Endothelial cell of umbilical vein (primary cell): ENCODE measurements around the gene NECTIN4. TPM values are rescaled to one million over a fixed set of nuclear protein-coding genes. Genes with fewer than 3 reads are reported as not detected.

Source experiments
- BruUV-seq: library from RNA; stranded (reverse); fragments of 400-500 nt; replicated peaks from 2 replicates; lab custom pipeline; 2021; lab: Mats Ljungman, UMichigan
- CTCF ChIA-PET: fragments of 300-600, 350-600 bp; sonication (Branson Sonifier 250); formaldehyde crosslinking; loops from one replicate; lab custom pipeline; 2021; ENCODE audit warnings: antibody characterized with exemption, inconsistent platforms; lab: Charles Lee
- POLR2A ChIA-PET: fragments of 300-600, 350-600 bp; sonication (Branson Sonifier 250); formaldehyde crosslinking; loops from one replicate; lab custom pipeline; 2021; ENCODE audit warnings: antibody characterized with exemption, inconsistent platforms; lab: Charles Lee
- DNase-seq: peaks from one replicate; pipeline ENCODE4 v3.0.0-alpha.2; 2011; ENCODE audit warnings: low read depth, low spot score
- FAIRE-seq: peaks from 2 replicates; lab custom pipeline; 2011; peaks lifted over from hg19 to GRCh38; lab: Jason Lieb, UNC
- H2AFZ ChIP-seq: 2 replicates; pipeline ENCODE4 v1.6.0; 2012; ENCODE audit warnings: low read depth, low read length, control low read depth, inconsistent platforms
- H3K27ac ChIP-seq: 2 replicates; pipeline ENCODE4 v1.5.1; 2011; ENCODE audit warnings: low read depth, mild to moderate bottlenecking, control low read depth, low read length, moderate library complexity; ENCODE audit not compliant: insufficient read depth
- H3K27me3 ChIP-seq, 2 experiments: 2 replicates each; pipeline versions ENCODE4 v1.6.0 to v1.6.1; 2011; ENCODE audit warnings: low read length in 2 of 2, mixed read lengths in 1 of 2; ENCODE audit not compliant: control insufficient read depth in 2 of 2, insufficient read depth in 2 of 2
- H3K36me3 ChIP-seq, 2 experiments: 2 replicates in 1 of 2; 3 replicates in 1 of 2; pipeline ENCODE4 v1.5.1; 2011; ENCODE audit warnings: low read length in 2 of 2, mild to moderate bottlenecking in 1 of 2, moderate library complexity in 1 of 2; ENCODE audit not compliant: control insufficient read depth in 2 of 2, insufficient read depth in 2 of 2; ENCODE audit errors: extremely low read depth in 1 of 2
- H3K4me1 ChIP-seq: 3 replicates; pipeline ENCODE4 v1.5.1; 2011; ENCODE audit warnings: mild to moderate bottlenecking, low read length; ENCODE audit not compliant: control insufficient read depth, insufficient read depth; ENCODE audit errors: extremely low read depth
- H3K4me2 ChIP-seq: 2 replicates; pipeline ENCODE4 v1.6.1; 2011; ENCODE audit warnings: low read length, control low read depth, mixed read lengths; ENCODE audit not compliant: insufficient read depth
- H3K4me3 ChIP-seq, 3 experiments: fragments of 200-600 bp in 1 of 3; sonication (generic), shearing (Covaris generic) in 1 of 3; replicated peaks in 1 of 3; 2 replicates each; pipeline ENCODE4 v1.5.1; 2011 to 2016; ENCODE audit warnings: control low read depth in 3 of 3, low read length in 3 of 3, mild to moderate bottlenecking in 2 of 3, inconsistent platforms in 1 of 3, low read depth in 1 of 3, moderate library complexity in 1 of 3; ENCODE audit not compliant: insufficient read depth in 1 of 3
- H3K79me2 ChIP-seq: 2 replicates; pipeline ENCODE4 v1.6.0; 2012; ENCODE audit warnings: low read length, inconsistent platforms; ENCODE audit not compliant: control insufficient read depth, insufficient read depth
- H3K9ac ChIP-seq: replicated peaks from 2 replicates; pipeline ENCODE3; 2011; ENCODE audit warnings: low read length, control low read depth; ENCODE audit not compliant: insufficient read depth; ENCODE audit errors: extremely low read depth
- H3K9me1 ChIP-seq: replicated peaks from 3 replicates; pipeline ENCODE4 v1.6.0; 2011; ENCODE audit warnings: mild to moderate bottlenecking, low read length; ENCODE audit not compliant: control insufficient read depth, insufficient read depth; ENCODE audit errors: extremely low read depth
- H3K9me3 ChIP-seq: replicated peaks from 2 replicates; pipeline ENCODE4 v1.5.1; 2012; ENCODE audit warnings: low read length, inconsistent platforms; ENCODE audit not compliant: control insufficient read depth, insufficient read depth
- H4K20me1 ChIP-seq: replicated peaks from 2 replicates; pipeline ENCODE3; 2011; ENCODE audit warnings: mild to moderate bottlenecking, low read length; ENCODE audit not compliant: control insufficient read depth, insufficient read depth; ENCODE audit errors: extremely low read depth
- CTCF ChIP-seq, 2 donors: IDR thresholded peaks; 1 replicate in 1 of 2; 2 replicates in 1 of 2; pipeline ENCODE4 v1.5.1; 2011; ENCODE audit warnings: low read length in 2 of 2, mild to moderate bottlenecking in 2 of 2, moderate library complexity in 2 of 2, control low read depth in 1 of 2, inconsistent platforms in 1 of 2, low read depth in 1 of 2; ENCODE audit not compliant: insufficient read depth in 1 of 2; ENCODE audit errors: extremely low read depth in 1 of 2
- FOS ChIP-seq: IDR thresholded peaks from 2 replicates; pipeline ENCODE4 v1.6.1; 2011; ENCODE audit warnings: mild to moderate bottlenecking, low read length, moderate library complexity, borderline replicate concordance; ENCODE audit not compliant: insufficient read depth
- GATA2 ChIP-seq: IDR thresholded peaks from 2 replicates; pipeline ENCODE4 v1.7.0; 2011; ENCODE audit warnings: low read depth, mild to moderate bottlenecking, moderate library complexity, mixed read lengths, low read length; ENCODE audit not compliant: insufficient read length, insufficient read depth
- JUN ChIP-seq: IDR thresholded peaks from 2 replicates; pipeline ENCODE4 v1.6.1; 2011; ENCODE audit warnings: borderline replicate concordance, low read depth; ENCODE audit not compliant: insufficient read length, insufficient read depth
- MAX ChIP-seq: IDR thresholded peaks from 2 replicates; pipeline ENCODE4 v1.6.1; 2011; ENCODE audit not compliant: insufficient read depth, insufficient read length
- MYC ChIP-seq: IDR thresholded peaks from one replicate; pipeline ENCODE4 v1.6.1; 2011; ENCODE audit warnings: mild to moderate bottlenecking, low read depth, low read length
- POLR2AphosphoS5 ChIP-seq: IDR thresholded peaks from 2 replicates; pipeline ENCODE4 v1.6.1; 2012; ENCODE audit warnings: low read depth, mild to moderate bottlenecking, control low read depth, low read length, moderate library complexity; ENCODE audit not compliant: insufficient read depth
- dilution Hi-C: fragments of 300-500 bp; cut with MboI; formaldehyde crosslinking; loops from one replicate; pipeline ENCODE4 v1.15.0; 2019; ENCODE audit warnings: low sequenced_read_pairs; ENCODE audit not compliant: extremely low pct_ligation_motif_present
- intact Hi-C: fragments of 100-400 bp; cut with micrococcal nuclease; formaldehyde crosslinking; loops from one replicate; pipeline ENCODE4 v1.10.0; 2022
- polyA plus RNA-seq, 4 experiments: library from polyadenylated mRNA; depleted of rRNA in 3 of 4; stranded (reverse) in 3 of 4; unstranded in 1 of 4; fragments of >200 nt; gene quantifications; 2 replicates each; pipeline versions ENCODE4 v1.2.1 to v1.2.3, GENCODE V29; 2011 to 2012; ENCODE audit warnings: missing spikeins in 1 of 4
- total RNA-seq: library from RNA; stranded (reverse); gene quantifications from 2 replicates; pipeline ENCODE4 v1.2.3, GENCODE V29; 2021

Gene NECTIN4
- total and polyA plus RNA-seq, 2 donors (not counting 3 experiments of a cell fraction or from before 2014, with no cell fraction given), result 0.15 to 0.58 TPM

DNA sequence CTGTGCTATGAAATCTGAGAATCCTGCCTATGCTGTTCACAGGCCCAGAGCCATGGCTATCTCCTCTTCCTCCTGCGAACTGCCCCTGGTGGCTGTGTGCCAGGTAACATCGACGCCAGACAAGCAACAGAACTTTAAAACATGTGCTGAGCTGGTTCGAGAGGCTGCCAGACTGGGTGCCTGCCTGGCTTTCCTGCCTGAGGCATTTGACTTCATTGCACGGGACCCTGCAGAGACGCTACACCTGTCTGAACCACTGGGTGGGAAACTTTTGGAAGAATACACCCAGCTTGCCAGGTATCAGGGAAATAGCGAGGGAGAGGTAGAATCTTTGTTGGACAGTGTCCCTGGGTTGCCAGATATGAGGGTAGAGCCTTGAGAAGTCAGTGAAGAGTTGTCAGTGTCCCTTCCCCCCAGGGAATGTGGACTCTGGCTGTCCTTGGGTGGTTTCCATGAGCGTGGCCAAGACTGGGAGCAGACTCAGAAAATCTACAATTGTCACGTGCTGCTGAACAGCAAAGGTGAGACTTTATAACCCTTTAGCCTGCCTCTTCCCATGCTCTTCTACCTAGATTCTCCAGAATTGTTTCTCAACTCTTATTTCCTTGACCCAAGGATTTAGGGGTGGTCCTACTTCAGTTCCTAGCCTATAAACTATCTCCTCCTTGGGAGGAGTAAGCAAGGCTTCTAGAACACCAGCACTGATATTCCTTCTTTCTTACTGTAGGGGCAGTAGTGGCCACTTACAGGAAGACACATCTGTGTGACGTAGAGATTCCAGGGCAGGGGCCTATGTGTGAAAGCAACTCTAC lies 29.9 kb upstream of the NECTIN4 start:
- dilution Hi-C loops, result no loop called here
- intact Hi-C loops, result loop anchor here (1.0 to 5.0 kb wide), 3 partner anchors 34 to 193 kb away; partner anchors contain the start of genes SDHC, UFC1 and USP21
- Histone ChIP-seq H3K27ac (peak overlapping the region; percentile 66), H3K4me3 (peak overlapping the region in 1 of 3 experiments; percentile 65), H3K9ac (peak overlapping the region; percentile 89), H3K4me1 (peaks cover 30% of the 10 kb centered on the region), H4K20me1 (no peaks in the 10 kb centered on the region), H3K9me3 (no peaks in the 10 kb centered on the region), H3K79me2 (peaks cover 41% of the 10 kb centered on the region), H3K4me2 (peak overlapping the region; percentile 57), H2AFZ (no peak overlapping the region), H3K9me1 (no peaks in the 10 kb centered on the region), H3K27me3 (no peaks in the 10 kb centered on the region), H3K36me3 (peaks cover 13 to 35% of the 10 kb centered on the region in 2 experiments)
- TF ChIP-seq FOS (no peak), CTCF (IDR thresholded peaks at IDR 0.05; ENCODE audit: extremely low read depth in 1 of 2, insufficient read depth in 1 of 2, low read depth in 1 of 2, low read length in 2 of 2) (peak; percentile 37 to 39), JUN (no peak), MAX (no peak), MYC (no peak), GATA2 (no peak), POLR2AphosphoS5 (peak; percentile 15)
- DNase-seq, result peak; percentile 55
- peak; percentile 56 for FAIRE-seq
- no TSS peak for BruUV-seq
- CTCF ChIA-PET, result interaction anchor here (1.1 to 1.9 kb wide), 3 partner anchors 13 to 263 kb away, joined by 3 to 4 read pairs (median 3); partner anchors contain the start of gene DEDD
- POLR2A ChIA-PET, result no interaction called here
